ENCODE measurements around the gene DENND4A. TPM values are rescaled to one million over a fixed set of nuclear protein-coding genes. Genes with fewer than 3 reads are reported as not detected.
"Not testable (repeated sequence)": the region's sequence is repeated elsewhere in the genome, so short reads cannot be mapped to it uniquely, and the experiment has no call there.

DENND4A gene
- total RNA-seq, 1 donor from 2014 or later, result 18.6 TPM

DNA sequence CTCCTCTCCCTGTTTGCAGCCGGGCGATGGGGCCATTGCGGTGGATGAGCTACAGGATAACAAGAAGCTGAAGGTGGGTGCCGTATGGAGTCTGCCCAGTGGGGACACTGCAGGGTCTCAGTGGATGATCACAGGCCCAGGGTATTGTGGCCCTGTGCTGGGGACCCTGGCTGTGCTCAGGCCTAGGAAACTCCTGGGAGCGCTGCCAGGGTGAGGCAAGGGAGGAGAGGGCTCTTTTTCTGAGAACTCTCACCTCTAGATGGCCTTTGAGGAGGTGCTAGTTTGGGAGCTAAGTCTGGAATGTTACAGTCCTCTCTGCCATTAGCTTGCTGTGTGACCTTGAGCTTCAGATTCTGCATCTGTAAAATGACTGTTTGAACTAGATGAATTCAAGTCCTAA lies 154.0 kb downstream of the DENND4A start:
- DNase-seq (ENCODE audit: low read depth in 2 of 2), result no peak

DNA sequence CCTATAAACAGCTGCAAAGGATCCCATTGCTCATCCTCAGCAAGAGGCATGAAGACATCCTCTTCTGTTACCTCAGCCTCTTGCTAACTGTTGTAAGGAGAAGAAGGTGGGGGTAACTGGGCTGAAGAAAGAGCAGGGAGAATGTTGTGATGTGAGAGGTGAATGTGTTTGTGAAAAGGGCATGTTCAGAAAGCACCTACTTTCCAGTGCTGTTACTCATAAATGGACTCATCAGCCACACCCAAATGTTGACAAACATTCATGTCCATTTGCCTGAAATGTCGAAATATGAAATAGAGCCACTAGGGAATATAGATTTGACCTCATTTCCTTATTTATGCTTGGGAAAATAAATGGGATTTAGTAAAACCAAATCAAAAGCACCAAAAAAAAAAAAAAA lies 157.7 kb downstream of the DENND4A start:
- no peak for DNase-seq (ENCODE audit: low read depth in 2 of 2)

DNA sequence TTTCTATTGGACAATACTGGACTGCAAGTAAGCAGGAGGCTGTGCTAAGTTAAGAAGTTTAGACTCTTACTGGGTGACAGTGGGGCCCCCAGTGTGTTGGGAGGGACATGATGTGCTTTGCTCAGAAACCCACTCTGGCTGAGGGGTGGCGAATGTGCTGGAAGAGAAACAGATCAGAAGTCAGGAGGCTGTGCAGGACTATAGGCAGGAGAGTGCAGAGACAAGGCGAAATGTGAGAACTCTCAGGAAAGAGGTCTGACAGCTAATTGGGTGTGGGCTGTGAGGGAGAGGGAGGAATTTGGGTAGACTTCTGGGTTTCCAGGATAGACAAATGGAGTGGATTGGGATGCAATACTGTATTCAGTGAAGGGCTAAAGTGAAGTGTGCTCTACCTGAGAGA lies 158.3 kb downstream of the DENND4A start:
- DNase-seq (ENCODE audit: low read depth in 2 of 2), result no peak

DNA sequence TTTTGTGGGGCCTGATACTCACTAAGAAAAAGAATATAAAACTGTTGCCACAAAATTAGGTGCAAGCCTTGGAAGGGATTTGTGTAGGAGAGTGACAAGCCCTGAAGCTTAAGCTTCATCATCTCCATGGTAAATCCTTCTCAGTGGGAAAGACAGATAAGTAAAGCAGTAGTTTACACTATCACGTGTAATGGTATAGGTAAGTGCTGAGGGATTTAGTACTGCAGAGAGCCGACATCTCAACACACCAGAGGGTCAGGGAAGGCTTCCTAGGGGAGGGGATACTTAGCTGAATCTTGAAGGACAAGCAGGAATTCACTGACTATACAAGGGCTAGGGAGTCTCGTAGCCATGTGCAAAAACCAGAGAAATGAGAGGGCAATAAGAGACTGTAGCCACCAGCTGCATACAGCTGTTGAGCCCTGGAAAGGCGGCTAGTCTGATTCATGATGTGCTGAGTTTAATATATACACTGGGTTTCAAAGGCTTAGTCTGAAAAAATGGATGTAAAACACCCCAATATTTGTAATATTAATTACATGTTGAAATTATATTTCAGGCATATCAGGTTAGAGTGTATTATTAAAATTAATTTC lies 159.2 kb downstream of the DENND4A start:
- no peak for DNase-seq (ENCODE audit: low read depth in 2 of 2)

DNA sequence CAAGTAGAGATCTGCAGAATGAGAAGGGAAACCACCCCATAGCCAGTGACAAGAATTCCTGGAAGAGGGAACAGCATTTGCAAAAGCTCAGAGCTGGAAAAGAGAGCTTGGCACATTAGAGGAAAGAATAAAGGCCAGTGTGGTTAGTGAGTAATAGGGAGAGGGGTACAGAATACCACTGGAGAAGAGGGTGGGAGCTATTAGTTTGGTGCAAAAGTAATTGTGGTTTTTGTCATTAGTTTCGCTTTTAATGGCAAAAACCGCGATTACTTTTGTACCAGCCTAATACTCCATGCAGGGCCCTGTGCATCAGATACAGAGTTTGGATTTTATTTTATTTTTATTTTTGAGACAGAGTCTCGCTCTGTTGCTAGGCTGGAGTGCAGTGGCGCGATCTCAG lies 160.6 kb downstream of the DENND4A start:
- no peak for DNase-seq (ENCODE audit: low read depth in 2 of 2)

DNA sequence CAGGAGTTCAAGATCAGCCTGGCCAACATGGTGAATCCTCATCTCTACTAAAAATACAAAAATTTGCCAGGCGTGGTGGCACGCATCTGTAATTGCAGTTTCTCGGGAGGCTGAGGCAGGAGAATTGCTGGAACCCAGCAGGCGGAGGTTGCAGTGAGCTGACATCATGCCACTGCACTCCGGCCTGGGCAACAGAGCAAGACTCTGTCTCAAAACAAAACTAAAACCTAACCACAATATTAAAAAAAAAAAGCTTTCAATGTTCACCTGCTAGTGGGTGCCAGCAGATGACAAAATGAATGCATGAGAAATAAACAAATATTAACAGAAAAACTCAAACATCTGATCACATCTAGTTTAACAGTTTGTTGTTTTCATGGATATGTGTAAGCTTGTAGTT lies 161.3 kb downstream of the DENND4A start:
- no peak for DNase-seq (ENCODE audit: low read depth in 2 of 2)

DNA sequence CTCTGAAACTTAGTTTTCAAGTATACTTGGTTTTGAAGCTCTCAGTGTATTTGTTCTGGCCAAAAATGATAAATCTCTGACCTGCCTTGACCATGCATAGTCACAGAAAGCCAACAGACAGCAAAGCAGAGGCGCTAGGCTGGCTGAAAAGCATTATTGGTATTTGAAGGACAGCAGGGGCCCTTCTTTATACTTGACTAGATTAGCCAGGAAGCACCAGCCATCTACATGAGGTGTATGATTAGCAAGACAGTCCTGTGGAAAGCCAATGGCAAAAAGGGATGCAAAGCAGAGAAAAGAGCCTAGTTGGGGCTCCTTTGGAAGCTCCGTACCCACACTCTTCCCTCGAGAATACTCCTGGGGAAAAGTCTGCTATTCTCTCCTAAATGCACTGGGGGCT lies 162.5 kb downstream of the DENND4A start:
- DNase-seq (ENCODE audit: low read depth in 2 of 2), result no peak

DNA sequence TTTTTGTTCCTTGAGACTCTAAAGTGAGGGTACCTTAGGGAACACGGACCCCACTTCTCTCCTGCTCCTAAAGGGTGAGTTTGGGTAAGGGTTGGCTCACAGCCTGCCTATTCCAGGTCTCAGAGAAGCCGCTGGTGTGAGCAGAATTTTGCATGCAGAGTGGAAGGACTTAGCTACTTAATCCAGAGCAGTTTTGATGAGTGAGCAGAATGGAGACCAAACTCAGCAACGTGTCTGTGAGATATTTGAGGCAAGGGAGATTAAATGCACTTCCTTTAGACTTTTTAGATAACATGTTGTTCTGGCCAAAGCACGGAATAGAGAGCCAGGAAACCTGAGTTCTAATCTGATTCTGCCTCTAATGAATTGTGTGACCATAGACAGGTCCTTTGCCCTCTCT lies 165.2 kb downstream of the DENND4A start:
- no peak for DNase-seq (ENCODE audit: low read depth in 2 of 2)

DNA sequence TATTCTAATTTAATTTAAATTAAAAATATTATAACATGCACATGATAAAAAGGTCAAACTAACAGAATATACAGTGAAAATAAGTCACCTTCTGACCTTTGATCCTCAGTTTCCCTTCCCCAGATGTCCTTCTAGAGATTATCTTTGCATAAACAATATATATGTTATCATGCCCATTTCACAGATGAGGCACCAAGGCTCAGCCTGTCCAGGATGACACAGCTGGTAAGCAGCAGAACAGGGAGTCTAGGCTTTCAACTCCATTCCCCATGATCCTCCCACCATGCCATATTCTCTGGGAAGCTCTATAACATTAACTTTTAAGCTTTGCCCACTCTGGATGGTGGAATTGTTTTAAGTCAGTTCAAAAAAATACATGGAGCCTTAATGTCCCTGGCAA lies 169.0 kb downstream of the DENND4A start:
- no peak for DNase-seq (ENCODE audit: low read depth in 2 of 2)

DNA sequence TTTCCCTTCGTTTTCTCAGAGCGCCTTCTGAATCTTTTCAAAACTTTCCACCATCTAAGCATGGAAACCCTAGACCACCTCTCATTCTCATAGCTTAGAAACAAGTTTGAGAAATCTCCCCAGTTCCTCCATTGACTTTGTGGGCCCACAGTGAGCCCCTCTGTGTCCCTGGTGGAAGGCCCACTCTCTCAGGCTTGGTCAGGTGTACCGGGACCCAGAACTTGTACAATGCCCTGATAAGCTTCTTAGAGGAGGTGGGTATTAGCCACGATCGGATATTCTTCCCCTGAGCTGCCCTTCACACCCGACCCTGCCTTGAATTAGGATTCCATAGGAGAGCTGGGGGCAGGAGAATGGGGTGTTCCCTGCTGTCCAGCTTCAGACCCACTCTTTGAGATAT lies 170.5 kb downstream of the DENND4A start, which contains the start of gene SLC24A1:
Gene SLC24A1 (plus strand): TSS at position 301 of the 400 bp plus-strand sequence. CDS start 2,143 bp downstream, outside the sequence.
- no peak for DNase-seq (ENCODE audit: low read depth in 2 of 2)

DNA sequence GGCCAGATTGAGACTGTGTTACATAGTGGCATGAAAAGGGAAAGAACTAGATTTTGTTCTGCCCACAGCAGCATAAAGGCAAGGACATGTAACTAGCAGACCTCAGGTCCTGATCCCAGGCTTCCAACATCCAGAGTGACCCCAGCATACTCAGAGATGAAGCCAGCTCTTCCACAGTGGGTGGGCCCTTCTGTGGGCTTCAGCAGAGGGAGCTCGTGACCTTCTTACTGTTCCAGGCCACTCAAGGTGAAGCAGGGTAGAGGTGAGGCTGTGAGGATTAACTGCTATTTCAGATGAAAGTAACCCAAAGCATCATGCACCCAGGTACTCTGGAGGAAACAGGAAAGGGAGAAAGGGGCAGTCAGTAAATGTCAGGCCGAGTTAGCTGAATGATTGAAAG lies 171.3 kb downstream of the DENND4A start:
- no peak for DNase-seq (ENCODE audit: low read depth in 2 of 2)

DNA sequence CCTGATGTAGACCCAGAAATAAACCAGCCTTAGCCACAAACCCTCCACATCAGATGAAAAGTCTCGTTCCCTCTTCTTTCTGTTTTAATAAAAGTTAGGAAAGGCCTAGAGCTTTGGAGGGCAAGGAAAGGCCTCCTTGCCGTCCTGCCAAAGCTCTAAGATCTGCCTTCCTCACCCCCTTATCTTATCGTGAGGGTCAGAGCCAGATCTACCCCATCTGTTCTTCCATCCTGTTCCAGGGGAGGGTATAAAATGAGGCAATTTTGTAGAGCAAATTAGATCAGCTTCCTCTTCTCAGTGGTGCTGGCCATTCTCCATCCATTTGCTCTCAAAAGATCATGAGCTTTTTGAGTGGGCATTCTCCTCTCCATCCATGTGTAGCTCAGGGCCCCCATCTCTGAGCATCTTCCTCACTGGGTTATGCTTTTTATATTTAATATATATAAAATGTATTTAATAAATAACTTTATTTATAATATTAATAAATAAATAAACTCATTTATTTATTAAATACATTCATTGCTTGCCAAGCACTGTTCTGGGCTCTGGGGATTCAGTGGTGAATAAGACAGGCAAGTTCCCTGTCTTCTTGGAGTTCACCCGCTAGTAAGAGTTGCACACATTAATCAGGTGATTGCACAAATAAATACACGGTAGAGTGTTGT lies 172.3 kb downstream of the DENND4A start:
- no peak for DNase-seq (ENCODE audit: low read depth in 2 of 2)

DNA sequence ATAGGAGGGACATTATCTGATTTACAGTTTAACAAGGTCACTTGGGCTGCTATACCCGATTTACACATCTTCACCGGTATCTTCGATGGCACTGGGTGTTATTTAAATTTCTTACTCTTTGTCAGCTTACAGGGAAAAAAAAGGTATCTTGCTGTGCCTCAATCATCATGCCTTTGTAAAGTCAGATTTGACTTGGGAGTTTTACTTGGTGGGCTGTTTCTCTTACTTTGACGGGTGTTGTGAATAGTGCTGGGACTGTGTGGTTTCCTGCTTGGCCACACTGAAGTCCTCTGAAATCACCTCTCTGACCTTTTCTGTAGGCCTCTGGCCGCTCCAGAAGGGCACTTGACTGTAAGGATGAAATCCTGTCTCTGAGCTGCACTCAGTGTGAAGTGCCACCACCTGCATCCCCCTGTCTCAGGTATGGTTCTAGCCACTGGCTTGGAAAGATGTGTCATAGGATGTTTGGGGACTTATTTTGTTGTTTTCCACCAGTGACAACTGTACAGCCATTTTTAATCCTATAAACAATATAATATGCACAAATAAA lies 173.5 kb downstream of the DENND4A start:
- DNase-seq (ENCODE audit: low read depth in 2 of 2), result no peak

DNA sequence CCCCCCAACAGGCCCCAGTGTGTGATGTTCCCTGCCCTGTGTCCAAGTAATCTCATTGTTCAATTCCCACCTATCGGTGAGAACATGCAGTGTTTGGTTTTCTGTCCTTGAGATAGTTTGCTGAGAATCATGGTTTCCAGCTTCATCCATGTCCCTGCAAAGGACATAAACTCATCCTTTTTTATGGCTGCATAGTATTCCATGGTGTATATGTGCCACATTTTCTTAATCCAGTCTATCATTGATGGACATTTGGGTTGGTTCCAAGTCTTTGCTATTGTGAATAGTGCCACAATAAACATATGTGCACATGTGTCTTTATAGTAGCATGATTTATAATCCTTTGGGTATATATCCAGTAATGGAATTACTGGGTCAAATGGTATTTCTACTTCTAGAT lies 176.2 kb downstream of the DENND4A start:
- not testable (repeated sequence) for DNase-seq (ENCODE audit: low read depth in 2 of 2)

DNA sequence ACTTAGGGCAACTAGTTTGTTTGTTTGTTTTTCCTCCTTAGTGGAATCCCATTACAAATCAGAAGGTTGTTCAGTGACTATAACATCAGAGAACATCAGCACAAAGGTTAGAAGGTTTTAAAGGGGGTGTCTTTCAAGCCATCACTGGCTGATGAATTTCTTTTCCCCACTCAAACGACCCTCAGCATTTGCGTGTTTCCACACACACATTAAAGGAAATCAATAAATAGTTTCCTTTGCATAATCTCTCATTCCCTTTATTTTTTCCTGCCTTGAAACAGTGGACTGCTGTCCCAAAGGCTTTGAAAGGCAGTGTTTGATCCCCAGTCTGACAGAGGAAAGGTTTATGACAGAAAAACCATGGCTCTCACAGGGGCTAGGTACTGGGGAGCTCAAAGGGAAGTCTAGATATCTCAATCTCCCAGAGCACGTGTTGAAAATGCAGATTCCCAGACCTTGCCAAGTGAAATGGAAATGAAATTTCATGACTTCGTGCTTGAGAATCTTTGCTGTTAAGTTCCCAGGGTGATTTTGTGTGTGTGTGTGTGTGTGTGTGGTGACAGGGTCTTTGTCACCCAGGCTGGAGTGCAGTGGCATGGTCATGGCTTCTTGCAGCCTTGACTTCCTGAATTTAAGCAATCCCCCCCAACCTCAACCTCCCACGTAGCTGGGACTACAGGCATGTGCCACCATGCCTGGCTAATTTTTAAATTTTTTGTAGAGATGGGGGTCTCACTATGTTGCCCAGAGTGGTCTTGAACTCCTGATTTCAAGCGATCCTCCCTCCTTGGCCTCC lies 178.9 kb downstream of the DENND4A start:
- no peak for DNase-seq (ENCODE audit: low read depth in 2 of 2)

DNA sequence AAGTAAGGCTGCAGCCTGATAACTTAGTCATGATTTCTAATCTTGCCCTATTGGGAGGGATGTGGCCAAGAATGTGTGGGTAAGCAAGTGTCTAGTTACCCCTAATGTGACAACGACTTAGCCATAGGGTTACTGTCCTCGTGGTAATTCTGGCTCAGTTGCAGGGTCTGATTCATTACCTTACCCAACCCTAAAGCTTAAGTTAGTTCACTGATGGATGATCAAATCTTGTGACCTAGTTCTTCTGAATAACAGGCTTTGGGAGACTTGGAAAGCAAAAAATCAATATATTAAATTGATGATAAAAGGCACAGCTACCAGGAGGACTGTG lies 179.5 kb downstream of the DENND4A start:
- DNase-seq (ENCODE audit: low read depth in 2 of 2), result no peak

DNA sequence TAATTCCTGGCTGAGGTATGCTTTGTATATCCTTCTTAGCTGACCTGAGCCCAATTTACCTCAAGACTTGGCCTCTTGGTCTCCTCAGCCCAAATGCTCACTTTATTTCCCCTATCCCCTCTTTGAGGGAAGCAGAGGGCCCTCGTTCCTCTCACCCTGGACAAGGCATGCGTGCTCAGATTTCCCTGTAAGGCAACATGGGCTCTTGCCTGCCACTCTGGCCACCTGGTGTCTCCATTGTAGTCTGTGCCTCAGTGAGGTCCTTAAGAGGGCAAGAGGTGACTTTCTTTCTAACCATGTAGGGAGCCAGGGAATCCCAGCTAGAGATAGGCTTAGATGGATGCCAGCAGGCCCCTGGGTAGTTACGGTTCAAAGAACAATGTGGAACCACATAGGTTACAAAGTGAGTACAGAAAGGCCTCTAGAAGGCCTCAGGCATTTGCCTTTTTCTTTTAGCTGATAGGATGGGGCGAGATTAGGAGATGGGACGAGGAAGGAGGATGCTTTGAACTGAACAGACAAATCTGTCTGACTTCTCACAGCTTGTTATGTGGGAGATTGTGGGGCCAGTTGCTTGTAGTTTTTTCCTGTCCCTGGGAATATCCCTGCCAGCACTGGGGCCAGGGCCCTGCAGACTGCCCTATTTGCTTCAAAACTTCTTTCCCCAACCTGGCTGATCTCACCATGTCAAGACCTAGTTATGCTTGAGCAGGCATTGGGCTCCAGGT lies 180.0 kb downstream of the DENND4A start:
- peak in 1 of 2 donors; percentile 2 for DNase-seq (ENCODE audit: low read depth in 2 of 2)

DNA sequence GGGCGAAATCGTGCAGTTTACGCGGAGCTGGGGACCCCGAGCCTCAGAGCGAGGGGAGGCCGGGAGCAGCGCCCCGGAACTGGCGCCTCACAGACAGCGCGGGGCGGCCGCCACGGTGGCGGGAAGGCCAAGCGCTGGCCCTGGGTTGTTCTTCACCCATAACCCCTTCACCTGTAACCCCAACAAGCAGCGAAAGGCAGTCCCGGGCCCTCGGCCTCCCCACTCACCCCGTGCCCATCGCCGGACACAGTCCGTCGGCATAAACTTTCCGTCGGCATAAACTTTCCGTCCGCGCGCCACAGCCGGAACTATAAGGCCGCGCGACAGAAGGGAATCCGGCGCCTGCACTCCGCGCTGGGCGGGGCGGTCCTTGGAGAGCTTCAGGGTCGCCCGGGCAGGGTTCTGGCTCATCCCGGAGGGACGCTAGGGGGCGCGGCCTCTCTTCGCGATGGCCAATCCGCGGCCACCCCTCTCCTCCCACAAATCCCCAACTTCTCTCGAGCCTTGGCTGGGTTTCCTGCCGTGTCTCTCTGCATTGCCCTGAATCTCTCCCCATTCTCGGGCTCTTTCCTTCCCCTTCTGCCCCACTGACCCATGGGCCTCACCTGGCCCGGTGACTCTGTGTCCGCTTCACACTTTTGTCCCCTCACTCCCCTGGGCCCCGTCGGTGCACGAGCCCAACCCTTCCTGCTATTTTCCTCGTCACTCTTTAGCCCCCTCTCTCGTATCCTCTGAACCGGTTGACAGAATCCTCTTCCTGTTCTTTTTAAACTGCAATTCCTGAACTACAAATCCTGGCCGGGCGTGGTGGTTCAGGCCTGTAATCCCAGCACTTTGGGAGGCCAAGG lies 181.0 kb downstream of the DENND4A start, which contains the start of gene INTS14:
Gene INTS14 (minus strand): TSS at position 261 of the 848 bp plus-strand sequence. CDS start 3,751 bp downstream, outside the sequence.
- peak; percentile 91 to 97 for DNase-seq (ENCODE audit: low read depth in 2 of 2)
